Posterior vena cava (tissue), 2 donors: ENCODE results near the gene SIAE. TPM values are rescaled to one million over a fixed set of nuclear protein-coding genes. Genes with fewer than 3 reads are reported as not detected.

Experiments used
- DNase-seq: peaks from one replicate; pipeline ENCODE4 v3.0.0-alpha.2; 2020; ENCODE audit warnings: low spot score
- intact Hi-C, 2 donors: fragments of 100-400 bp; cut with DNase I; formaldehyde crosslinking; loops; one replicate each; pipeline versions ENCODE4 v1.14.1 to v1.14.2; 2022 to 2023
- long read RNA-seq, 2 donors: library from polyadenylated mRNA; unstranded; transcript quantifications; one replicate each; pipeline ENCODE4 v2.0.0, GENCODE V29; 2020 to 2021
- total RNA-seq, 2 donors: library from RNA; stranded (reverse); fragmentation: NEBNext Ultra II Directional; extraction: Animal tissue kit (Norgen Biotek cat#: 25700); gene quantifications; one replicate each; pipeline ENCODE4 v1.2.1, GENCODE V29; 2021
- donor health status: DM: yes; HTN: yes; CAD: no.
- donor health status: DM: yes; HTN: yes; CAD: no.

SIAE gene
- 10 to 100 TPM in 1 of 2 donors, 1 to 10 TPM in 1; 6.4 to 16.8 TPM for total RNA-seq
- long read RNA-seq, donor 1, partial matches to known transcripts: 1 of 2 reads
- long read RNA-seq, donor 1, other reads (novel, unspliced or antisense): 1 of 2 reads
- long read RNA-seq, donor 2, partial matches to known transcripts: 0 of 1 reads
- long read RNA-seq, donor 2, other reads (novel, unspliced or antisense): 1 of 1 reads

GRCh38 chr11:124673333-124674167, at the start of gene SIAE, which contains the start of gene SPA17:
Gene SIAE, minus strand, starts transcription at chr11:124673739. Its CDS starts 31 bp downstream, at chr11:124673708.
Gene SPA17, plus strand, starts transcription at chr11:124673904. Its CDS starts 1,361 bp downstream, at chr11:124675265.
- intact Hi-C loops: loop anchor here in 1 of 2 donors (5.0 kb wide), 1 partner anchor 164 kb away; no protein-coding TSS in a partner anchor
- peak; percentile 98 for DNase-seq

DNA sequence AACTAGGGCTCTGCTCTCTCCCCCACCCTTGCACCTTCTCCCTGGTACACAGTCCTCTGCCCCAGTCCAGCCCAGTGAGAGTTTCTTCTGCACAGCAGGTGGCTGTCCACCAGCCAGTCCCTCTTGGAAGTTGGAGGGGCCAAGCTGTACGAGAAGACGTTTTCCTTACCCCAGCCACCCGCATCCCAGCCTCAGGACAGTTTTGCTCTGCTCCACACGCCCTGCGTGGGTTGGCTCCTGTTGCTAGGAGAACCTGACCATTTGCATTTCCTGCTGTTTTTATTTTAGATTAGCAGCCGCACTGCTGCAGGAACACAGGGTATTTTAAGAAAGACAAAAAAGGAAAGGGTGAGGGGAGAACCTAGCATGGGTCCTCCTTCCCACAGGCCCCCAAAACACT, 48.6 kb upstream of the SIAE start:
- intact Hi-C loops: no loop called here

GRCh38 chr11:124719534-124719933, 46.0 kb upstream of the SIAE start:
- intact Hi-C loops: no loop called here
- DNase-seq: no peak

More for the DNA sequence above, 48.6 kb upstream of the SIAE start:
- DNase-seq: no peak

DNA sequence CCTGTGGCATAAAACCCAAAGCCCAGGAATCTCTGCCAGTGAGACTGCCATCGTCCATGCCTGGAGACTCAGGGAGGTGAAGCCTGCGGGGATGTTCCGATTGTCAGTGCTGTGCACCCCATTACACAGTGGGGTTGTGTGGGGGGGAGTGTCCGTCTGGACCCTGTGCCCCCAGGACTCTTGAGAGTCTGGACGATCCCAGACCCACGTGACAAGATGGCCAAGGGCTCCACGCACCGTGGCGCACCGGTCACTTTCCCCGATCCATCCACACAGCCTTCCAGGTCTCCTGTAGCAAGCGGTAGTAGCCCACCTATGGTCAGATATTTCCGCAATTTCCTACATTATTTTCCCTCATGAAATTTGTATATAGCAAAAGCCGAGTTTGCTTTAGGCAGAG, 45.3 kb upstream of the SIAE start:
- intact Hi-C loops: loop anchor here in 1 of 2 donors (1.0 kb wide), 1 partner anchor 46 kb away; no protein-coding TSS in a partner anchor
- no peak for DNase-seq

GRCh38 chr11:124717786-124718651, 44.5 kb upstream of the SIAE start:
- peak; percentile 79 for DNase-seq
- intact Hi-C loops: loop anchor here in 1 of 2 donors (1.0 kb wide), 1 partner anchor 46 kb away; no protein-coding TSS in a partner anchor

- intact Hi-C loops: no loop called here
- DNase-seq: no peak
Observed at GRCh38 chr11:124717421-124717785, 43.9 kb upstream of the SIAE start.

DNA sequence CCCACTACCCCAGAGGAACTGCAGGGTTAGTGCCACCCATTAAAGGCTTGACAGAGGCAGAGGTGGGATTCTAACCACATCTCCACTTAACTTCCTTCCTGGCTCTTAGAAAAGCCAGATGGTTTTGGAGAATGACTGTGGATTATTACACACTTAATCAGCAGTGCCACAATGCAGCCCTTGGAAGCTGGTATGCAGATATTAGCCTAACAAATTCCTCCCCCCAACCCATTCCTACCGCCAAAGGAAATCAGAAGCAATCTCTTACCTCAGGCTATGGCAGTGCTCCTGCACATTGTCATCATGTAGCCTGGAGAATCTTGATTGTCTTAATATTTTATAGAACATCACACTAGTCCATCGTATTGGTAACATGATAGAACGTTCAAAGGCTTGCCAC, 43.1 kb upstream of the SIAE start:
- no peak for DNase-seq
- intact Hi-C loops: no loop called here

GRCh38 chr11:124712392-124712791, 38.9 kb upstream of the SIAE start:
- DNase-seq: no peak

GRCh38 chr11:124707829-124708228, 34.3 kb upstream of the SIAE start:
- intact Hi-C loops: no loop called here
- no peak for DNase-seq

More at GRCh38 chr11:124712392-124712791, 38.9 kb upstream of the SIAE start:
- intact Hi-C loops: no loop called here

DNA sequence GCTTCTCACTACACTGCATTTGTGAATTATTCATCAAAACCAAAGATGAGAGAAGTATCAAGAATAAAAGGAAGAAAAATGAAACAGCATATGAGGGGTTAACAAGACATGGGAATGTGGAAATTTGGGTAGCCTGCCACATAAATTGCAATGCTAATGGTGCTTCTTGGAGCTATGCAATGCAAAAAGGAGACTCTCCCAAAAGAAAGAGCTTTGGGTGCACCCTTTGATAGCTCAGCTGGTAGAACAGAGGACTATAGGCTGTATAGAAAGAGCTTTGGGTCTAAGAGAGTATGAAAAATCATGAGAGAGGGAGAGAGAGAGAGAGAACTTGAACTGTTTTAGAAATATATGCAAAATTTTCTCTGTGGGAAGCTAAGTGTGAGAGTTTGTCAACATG, 26.5 kb upstream of the SIAE start:
- no peak for DNase-seq
- intact Hi-C loops: no loop called here

- intact Hi-C loops: no loop called here
Observed at GRCh38 chr11:124699547-124699946, 26.0 kb upstream of the SIAE start.

DNA sequence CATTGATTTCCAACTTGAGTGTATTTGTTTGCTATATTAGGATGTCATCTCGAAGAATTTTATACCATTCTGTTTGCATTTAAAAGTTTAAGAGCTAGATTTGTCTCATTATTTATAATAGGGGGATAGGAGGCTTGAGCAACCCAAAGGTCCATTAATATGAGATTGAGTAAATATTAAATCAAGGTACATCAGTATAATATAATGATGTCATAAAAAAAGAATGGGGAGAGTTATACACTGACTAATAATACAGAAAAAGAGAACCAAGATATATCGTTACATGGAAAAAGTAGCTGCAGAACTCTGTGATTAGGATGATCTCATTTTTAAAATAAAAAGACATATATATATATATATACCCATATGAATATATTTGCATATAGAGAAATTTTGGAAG, 19.6 kb upstream of the SIAE start:
- intact Hi-C loops: no loop called here
- no peak for DNase-seq

More at GRCh38 chr11:124699547-124699946, 26.0 kb upstream of the SIAE start:
- no peak for DNase-seq

- intact Hi-C loops: no loop called here
- no peak for DNase-seq
Observed at GRCh38 chr11:124682443-124682842, 8.9 kb upstream of the SIAE start.

- no peak for DNase-seq
- intact Hi-C loops: no loop called here
Observed at GRCh38 chr11:124681421-124681820, 7.9 kb upstream of the SIAE start.

DNA sequence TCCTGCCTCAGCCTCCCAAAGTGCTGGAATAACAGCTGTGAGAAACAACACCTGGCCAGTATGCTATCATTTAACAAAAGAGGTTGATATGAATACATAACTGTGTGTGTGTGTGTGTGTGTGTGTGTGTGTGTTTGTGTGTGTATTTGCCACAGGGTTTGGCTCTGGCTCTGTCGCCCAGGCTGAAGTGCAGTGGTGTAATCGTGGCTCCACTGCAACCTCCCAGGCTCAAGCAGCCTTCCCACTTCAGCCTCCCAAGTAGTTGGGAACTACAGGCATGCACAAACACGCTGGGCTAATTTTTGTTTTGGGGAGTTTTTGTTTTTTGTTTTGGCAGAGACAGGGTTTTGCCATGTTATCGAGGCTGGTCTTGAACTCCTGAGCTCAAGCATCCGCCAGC, 4.9 kb upstream of the SIAE start:
- DNase-seq: no peak
- intact Hi-C loops: no loop called here

- no peak for DNase-seq
- intact Hi-C loops: no loop called here
Observed at GRCh38 chr11:124676386-124676785, 2.8 kb upstream of the SIAE start.

DNA sequence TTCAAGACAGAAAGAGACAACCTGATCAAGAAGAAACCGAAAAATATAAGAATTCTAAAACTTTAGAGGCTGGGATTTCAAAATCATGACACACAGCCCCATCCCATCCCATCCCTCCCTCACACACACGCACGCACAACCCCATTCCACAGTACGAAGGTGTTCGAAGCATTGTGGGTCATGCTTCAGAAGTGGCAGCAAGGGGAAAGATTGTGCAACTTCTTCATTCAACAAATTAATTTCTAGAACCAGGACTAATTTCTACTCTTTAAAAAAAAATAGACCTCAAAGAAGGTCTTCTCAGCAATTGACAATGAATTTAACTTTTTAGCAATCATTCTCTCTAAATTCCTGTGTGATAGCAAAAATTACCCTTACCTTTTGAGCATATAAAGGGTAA, 1.0 kb upstream of the SIAE start:
- DNase-seq: no peak
- intact Hi-C loops: loop anchor here in 1 of 2 donors (5.0 kb wide), 1 partner anchor 163 kb away; no protein-coding TSS in a partner anchor

- intact Hi-C loops: loop anchor here in 1 of 2 donors (5.0 kb wide), 1 partner anchor 163 kb away; no protein-coding TSS in a partner anchor
- no peak for DNase-seq
Observed at GRCh38 chr11:124674168-124674517, 604 bp upstream of the SIAE start.

- intact Hi-C loops: loop anchor here in 1 of 2 donors (5.0 kb wide), 1 partner anchor 165 kb away; no protein-coding TSS in a partner anchor
- no peak for DNase-seq
Observed at GRCh38 chr11:124672536-124673215, 863 bp downstream of the SIAE start.
